NCI-H1048 (cell line): ENCODE data around the gene CCDC28A.

ENCODE experiments used
- DNase-seq: peaks from one replicate; lab custom pipeline; 2025; lab: John Stamatoyannopoulos, UW

Gene CCDC28A

DNA sequence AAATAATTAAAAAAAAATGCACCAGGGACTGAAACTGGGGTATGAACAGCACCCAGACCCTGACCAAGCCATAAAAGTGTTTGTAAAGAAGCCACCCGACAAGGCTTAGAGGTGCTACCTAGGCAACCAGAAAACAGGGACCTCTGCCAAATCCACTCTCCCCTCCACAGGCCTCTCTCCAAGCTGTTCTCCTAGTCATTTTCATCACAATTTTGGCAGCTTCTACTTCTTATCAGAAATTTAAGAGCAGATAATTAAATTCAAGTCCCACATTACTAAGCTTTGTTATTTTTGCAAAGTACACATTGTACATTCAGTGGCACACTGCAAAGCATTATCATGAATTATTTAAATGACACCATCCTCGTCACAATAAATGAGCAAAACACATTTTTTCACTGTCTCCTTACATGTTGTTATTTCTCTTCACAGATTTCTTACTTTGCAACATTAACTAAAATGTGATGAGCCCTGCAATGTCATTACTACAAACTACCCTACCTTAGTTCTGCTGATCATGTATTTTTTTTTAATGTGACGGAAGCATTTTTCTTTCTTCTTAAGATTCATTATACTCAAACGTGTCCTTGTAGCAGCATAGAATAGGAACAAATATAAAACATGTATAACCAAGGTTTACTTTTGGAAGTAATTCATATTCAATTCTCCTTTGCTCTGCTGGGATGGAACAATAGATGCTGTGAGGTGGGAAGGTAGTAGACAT is 60.4 kb downstream of the CCDC28A start:
- no peak for DNase-seq

DNA sequence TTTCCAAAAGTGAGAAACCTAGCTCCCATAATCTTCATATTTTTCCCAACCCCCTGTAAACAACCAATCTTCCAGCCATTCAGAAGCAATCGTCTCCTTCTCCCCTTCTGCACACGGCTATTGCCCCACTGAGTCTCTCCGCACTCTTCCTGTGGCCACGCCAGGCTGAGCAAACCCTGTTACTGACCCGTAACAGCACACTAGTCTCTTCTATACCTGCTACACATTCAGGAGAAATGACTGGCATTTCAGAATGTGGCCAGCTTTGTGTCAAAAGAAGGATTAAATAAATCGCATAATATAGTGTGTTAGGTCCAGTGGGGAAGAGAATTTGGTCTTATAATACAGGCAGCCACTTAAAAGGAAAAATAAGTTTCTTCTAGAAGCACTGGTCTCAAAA is 63.7 kb downstream of the CCDC28A start:
- no peak for DNase-seq
